Osteocyte (in vitro differentiated cells): Measurements from ENCODE around the gene MS4A4E. TPM values are rescaled to one million over a fixed set of nuclear protein-coding genes. Genes with fewer than 3 reads are reported as not detected.
A peak's percentile ranks its signal among the peaks of the same experiment; 100 is the strongest.

Source experiments
- DNase-seq: peaks from one replicate; pipeline ENCODE4 v3.0.0; 2021; ENCODE audit warnings: mixed read lengths; ENCODE audit not compliant: unreplicated experiment; ENCODE audit errors: extremely low spot score
- H3K27ac Mint-ChIP-seq: one replicate; pipeline ENCODE4 v1.8.0; 2021; ENCODE audit warnings: mild to moderate bottlenecking, mixed read lengths; ENCODE audit not compliant: unreplicated experiment
- H3K27me3 Mint-ChIP-seq: one replicate; pipeline ENCODE4 v1.8.0; 2021; ENCODE audit warnings: mixed read lengths; ENCODE audit not compliant: unreplicated experiment
- H3K36me3 Mint-ChIP-seq: one replicate; pipeline ENCODE4 v1.8.0; 2021; ENCODE audit warnings: mixed read lengths; ENCODE audit not compliant: unreplicated experiment
- H3K4me1 Mint-ChIP-seq: one replicate; pipeline ENCODE4 v1.8.0; 2021; ENCODE audit warnings: mixed read lengths; ENCODE audit not compliant: unreplicated experiment
- H3K4me3 Mint-ChIP-seq: one replicate; pipeline ENCODE4 v1.8.0; 2021; ENCODE audit warnings: mild to moderate bottlenecking, moderate library complexity, mixed read lengths; ENCODE audit not compliant: unreplicated experiment
- H3K9me3 Mint-ChIP-seq: one replicate; pipeline ENCODE4 v1.8.0; 2021; ENCODE audit warnings: mixed read lengths; ENCODE audit not compliant: unreplicated experiment
- total RNA-seq: library from RNA; stranded (reverse); gene quantifications from 2 replicates; pipeline ENCODE4 v1.2.1, GENCODE V29; 2021
- TF ChIP-seq, protein P1 (sequence below): fragments of 200-600 bp; sonication (generic); IDR thresholded peaks from 2 replicates; pipeline ENCODE4 v1.5.0; 2021; ENCODE audit warnings: antibody characterized with exemption, mild to moderate bottlenecking, moderate library complexity

The MS4A4E gene
- total RNA-seq, 1 donor from 2014 or later = 0.30 TPM

DNA sequence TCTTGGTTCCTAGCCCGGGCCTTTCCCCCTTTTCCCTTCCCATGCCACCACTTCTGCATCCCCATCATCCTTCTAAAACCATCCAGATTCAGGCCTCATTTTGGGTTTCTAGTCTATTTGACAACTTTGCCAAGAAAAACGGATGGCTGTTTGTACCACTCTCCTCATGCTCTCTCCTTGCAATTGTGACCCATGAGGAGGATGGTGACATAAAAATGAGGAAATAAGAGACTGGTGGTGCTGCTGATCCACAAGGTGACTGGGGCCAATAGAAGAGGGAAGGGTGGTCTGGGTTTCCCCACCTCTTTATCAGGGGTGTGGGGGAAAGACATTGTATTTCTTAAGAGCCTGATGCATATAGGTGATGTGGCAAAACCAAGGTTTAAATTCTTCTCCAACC lies 38.5 kb upstream of the MS4A4E start:
- no peak for DNase-seq
- Mint-ChIP-seq H3K4me1 (peaks cover 17% of the 10 kb centered on the region), H3K9me3 (no peaks in the 10 kb centered on the region), H3K27me3 (no peaks in the 10 kb centered on the region), H3K36me3 (no peaks in the 10 kb centered on the region), H3K4me3 (no peak overlapping the region), H3K27ac (no peak overlapping the region)
- TF ChIP-seq, protein P1, sequence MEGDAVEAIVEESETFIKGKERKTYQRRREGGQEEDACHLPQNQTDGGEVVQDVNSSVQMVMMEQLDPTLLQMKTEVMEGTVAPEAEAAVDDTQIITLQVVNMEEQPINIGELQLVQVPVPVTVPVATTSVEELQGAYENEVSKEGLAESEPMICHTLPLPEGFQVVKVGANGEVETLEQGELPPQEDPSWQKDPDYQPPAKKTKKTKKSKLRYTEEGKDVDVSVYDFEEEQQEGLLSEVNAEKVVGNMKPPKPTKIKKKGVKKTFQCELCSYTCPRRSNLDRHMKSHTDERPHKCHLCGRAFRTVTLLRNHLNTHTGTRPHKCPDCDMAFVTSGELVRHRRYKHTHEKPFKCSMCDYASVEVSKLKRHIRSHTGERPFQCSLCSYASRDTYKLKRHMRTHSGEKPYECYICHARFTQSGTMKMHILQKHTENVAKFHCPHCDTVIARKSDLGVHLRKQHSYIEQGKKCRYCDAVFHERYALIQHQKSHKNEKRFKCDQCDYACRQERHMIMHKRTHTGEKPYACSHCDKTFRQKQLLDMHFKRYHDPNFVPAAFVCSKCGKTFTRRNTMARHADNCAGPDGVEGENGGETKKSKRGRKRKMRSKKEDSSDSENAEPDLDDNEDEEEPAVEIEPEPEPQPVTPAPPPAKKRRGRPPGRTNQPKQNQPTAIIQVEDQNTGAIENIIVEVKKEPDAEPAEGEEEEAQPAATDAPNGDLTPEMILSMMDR = no peak

DNA sequence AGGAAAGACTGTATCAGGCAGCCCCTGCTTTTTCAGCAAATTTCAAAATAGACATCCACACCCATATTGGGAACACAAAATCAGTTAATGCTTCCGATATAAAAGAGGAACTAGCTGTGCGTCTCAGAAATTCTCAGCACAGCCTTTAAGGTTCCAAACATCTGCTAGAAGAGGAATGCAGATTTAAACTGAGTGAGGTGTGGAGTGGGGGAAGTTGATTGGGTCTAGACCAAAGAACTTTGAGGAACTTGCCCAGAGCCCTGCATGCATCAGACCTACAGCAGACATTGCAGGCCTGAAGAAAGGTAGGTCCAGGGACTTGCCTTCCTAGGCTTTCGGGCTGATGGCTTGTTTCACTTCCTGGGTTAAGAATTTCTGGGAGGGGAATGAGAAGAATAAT lies 37.5 kb upstream of the MS4A4E start, which contains the start of gene MS4A4A:
TSS of gene MS4A4A (plus strand) at position 255 of the 400 bp plus-strand sequence. CDS start at position 265, 10 bp downstream.
- no peaks in the 10 kb centered on the region for H3K27me3 Mint-ChIP-seq
- DNase-seq = no peak
- H3K9me3 Mint-ChIP-seq = no peaks in the 10 kb centered on the region
- no peak within 1 kb of the TSS for H3K4me3 Mint-ChIP-seq
- H3K36me3 Mint-ChIP-seq = no peaks in the 10 kb centered on the region
- TF ChIP-seq, protein P1 = no peak
- no peak within 1 kb of the TSS for H3K27ac Mint-ChIP-seq
- H3K4me1 Mint-ChIP-seq = peaks cover 15% of the 10 kb centered on the region

DNA sequence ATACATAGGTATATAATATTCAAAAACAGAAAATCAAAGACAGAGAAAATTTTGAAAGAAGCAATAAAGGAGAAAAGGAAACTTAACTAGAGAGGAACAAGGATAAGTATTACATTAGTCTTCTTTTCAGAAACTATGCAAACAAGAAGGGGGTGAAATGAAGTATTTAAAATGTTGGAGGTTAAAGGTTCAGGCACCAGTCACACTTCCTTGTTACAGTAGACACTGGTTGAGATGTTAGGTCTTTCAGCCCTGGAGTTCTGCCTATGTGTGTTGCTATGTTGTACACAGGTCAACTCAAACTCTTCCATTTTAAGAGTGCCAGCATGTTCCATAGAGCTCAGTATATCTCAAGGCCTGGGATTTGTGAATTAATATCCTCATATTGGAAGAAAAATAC lies 31.5 kb upstream of the MS4A4E start:
- H3K27ac Mint-ChIP-seq = peak overlapping the region; percentile 64
- peaks cover 28% of the 10 kb centered on the region for H3K4me1 Mint-ChIP-seq
- H3K9me3 Mint-ChIP-seq = peaks cover 10% of the 10 kb centered on the region
- no peaks in the 10 kb centered on the region for H3K36me3 Mint-ChIP-seq
- DNase-seq = no peak
- H3K4me3 Mint-ChIP-seq = no peak overlapping the region
- H3K27me3 Mint-ChIP-seq = no peaks in the 10 kb centered on the region
- TF ChIP-seq, protein P1 = no peak

DNA sequence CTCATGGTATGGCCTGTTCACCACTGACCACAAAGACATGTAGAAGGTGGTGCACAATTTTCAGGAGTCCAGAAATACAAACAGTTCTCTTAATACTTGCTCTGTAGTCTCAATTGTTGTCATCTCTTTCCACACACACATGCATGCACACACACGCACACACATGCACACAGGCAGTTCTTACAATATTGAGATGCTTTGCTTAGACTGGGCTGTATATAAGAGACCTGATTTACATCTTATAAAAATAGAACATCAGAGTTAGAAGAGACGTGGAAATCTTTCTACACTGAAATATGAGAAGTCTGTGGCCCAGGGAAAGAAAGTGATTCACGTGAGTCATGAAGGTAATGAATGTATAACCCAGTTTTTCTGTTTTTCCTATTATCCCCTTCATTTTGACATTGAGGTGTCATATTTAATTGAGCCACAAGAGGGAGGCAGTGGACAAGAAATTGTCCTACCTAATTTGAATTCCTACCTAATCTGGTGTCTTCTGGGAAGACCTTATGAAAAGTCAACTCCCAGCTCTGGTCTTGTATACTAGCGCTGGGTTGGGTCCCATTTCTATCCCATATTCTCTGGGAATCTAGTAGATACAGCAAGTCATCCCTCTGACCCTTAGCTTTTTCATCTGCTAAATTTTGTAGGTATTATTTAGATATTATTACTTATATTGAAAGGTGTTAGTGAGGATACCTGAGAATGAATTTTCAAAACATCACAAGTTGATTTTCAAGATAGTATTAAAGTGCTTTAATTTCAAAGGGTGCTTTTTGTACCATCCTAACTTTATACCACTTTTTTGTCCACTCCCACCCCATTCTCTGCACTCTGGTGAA lies 22.7 kb upstream of the MS4A4E start:
- DNase-seq = no peak
- no peak overlapping the region for H3K4me3 Mint-ChIP-seq
- TF ChIP-seq, protein P1 = peak; percentile 79
- H3K4me1 Mint-ChIP-seq = no peaks in the 10 kb centered on the region
- H3K27me3 Mint-ChIP-seq = peaks cover 11% of the 10 kb centered on the region
- H3K27ac Mint-ChIP-seq = no peak overlapping the region
- no peaks in the 10 kb centered on the region for H3K36me3 Mint-ChIP-seq
- H3K9me3 Mint-ChIP-seq = no peaks in the 10 kb centered on the region

DNA sequence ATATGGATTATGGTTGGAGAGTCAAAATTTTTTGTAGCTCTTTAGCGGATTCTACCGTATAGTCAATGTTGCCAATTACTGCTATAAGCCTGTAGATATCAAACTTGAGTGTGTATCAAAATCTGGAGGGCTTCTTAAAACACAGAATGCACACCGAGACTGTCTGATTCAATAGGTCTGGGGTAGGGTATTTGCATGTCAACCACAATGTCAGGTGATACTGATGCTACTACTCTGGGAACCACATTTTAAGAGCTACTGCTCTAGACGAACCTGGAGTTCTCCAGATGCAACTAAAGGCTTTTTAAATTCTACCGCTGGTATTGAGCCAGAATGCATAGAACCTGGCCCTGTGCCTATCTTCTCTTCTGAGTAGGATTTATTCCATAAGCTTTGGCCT lies 21.7 kb upstream of the MS4A4E start:
- Mint-ChIP-seq H3K4me1 (no peaks in the 10 kb centered on the region), H3K27me3 (peaks cover 11% of the 10 kb centered on the region), H3K27ac (no peak overlapping the region), H3K9me3 (no peaks in the 10 kb centered on the region), H3K36me3 (no peaks in the 10 kb centered on the region), H3K4me3 (no peak overlapping the region)
- TF ChIP-seq, protein P1 = no peak
- no peak for DNase-seq
